GM12872 (cell line): ENCODE measurements around the gene LNPEP.

Source experiments
- TF ChIP-seq, protein P1 (sequence below): IDR thresholded peaks from 3 replicates; pipeline ENCODE4 v1.5.1; 2011; ENCODE audit warnings: low read depth, mild to moderate bottlenecking, low read length, moderate library complexity; ENCODE audit not compliant: insufficient read depth

LNPEP gene

DNA sequence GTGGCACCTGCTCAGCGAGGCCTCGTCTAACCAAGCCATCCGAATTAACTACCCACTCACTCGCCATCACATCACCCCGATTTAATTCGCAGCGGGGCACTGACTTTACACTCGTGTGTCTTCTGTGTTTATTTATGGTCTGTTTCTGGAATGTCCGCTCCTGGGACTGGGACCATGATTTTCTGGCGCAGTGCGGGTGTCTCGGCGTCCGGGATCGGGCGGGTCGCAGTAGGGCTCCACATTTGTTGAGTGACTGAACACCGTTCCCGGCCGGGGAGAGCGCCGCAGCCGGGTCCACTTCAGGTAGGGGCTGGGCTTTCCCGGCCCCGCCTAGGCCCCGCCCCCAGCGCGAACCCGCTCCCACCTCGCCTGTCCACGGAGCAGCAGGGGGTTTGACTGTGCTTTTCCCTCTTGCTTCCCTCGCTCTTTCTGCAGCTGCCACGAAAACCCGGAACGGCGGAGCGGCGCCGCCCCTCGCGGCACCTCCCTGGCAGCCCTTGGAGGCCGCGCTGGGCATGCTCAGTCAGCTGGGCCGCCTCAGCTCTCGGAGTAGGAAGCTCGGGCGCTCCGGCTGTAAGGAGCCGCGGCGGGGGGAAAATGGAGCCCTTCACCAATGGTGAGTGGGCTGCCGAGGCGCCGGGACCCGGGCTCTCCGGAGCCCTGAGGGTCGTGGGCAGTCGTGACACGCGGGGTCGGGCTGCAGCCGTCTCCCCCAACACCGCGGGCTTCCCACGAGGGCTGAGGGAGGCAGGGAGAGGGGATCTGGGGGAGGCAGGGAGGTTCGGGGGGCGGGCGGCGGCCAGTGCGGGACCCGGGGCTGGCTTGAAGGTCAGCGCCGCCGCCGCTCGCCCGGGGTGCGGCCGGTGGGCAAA, at the start of gene LNPEP:
Gene LNPEP, plus strand, starts transcription at position 522 of the 872 bp plus-strand sequence. Its CDS starts 76 bp downstream, at position 598.
- TF ChIP-seq, protein P1, sequence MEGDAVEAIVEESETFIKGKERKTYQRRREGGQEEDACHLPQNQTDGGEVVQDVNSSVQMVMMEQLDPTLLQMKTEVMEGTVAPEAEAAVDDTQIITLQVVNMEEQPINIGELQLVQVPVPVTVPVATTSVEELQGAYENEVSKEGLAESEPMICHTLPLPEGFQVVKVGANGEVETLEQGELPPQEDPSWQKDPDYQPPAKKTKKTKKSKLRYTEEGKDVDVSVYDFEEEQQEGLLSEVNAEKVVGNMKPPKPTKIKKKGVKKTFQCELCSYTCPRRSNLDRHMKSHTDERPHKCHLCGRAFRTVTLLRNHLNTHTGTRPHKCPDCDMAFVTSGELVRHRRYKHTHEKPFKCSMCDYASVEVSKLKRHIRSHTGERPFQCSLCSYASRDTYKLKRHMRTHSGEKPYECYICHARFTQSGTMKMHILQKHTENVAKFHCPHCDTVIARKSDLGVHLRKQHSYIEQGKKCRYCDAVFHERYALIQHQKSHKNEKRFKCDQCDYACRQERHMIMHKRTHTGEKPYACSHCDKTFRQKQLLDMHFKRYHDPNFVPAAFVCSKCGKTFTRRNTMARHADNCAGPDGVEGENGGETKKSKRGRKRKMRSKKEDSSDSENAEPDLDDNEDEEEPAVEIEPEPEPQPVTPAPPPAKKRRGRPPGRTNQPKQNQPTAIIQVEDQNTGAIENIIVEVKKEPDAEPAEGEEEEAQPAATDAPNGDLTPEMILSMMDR = no peak

DNA sequence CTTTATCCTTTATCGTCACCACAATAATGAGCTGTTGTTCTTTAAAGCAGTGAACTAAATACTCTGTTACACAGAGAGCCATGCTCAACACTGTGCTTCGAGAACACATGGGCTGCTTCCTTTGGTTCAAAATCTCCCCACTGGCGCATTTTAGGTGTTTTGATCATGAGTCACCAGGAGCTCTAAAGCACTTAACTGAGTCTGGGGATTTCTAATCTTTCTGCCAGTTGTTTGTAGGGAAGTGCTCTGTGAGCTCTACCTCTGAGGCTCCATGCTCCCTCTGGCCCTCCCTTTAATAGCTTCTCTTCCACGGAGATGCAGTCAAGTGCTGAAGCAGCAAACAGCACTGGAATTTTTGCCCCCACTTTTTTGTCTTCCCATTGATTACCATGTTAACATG, 42.5 kb upstream of the LNPEP start:
- TF ChIP-seq, protein P1 = no peak

DNA sequence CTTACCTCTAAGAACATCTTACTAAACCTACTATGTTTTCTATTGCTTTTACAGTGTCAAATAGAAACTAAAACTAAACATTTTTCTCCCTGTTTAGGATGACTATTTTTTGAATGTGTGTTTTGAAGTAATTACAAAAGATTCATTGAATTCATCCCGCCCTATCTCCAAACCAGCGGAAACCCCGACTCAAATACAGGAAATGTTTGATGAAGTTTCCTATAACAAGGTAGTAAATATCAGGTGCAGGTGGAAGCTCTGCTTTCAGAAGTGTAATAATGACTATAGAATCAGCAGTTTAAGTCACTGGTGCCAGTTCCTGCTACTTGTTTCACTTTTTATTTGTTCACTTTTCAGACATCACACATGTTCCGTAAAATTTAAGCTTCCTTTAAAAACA, 39.6 kb upstream of the LNPEP start:
- TF ChIP-seq, protein P1 = no peak

DNA sequence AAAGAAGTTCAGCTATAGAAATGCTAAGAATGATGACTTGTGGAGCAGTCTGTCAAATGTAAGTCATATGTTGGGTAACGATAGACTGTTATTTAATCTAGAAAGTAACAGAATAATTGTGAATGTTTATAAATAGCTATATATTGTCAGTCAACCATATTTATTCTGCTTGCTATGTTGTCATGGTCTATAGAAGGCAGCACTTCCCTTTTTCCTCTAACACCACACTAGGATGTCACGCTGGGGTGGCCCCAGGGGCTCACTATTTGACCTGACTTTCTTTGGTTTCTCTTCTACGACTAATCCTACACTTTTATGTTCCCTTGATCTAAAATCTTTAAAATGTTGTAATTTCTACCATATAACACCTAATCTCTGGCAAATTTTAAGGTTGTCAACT, 39.1 kb upstream of the LNPEP start:
- TF ChIP-seq, protein P1 = no peak

DNA sequence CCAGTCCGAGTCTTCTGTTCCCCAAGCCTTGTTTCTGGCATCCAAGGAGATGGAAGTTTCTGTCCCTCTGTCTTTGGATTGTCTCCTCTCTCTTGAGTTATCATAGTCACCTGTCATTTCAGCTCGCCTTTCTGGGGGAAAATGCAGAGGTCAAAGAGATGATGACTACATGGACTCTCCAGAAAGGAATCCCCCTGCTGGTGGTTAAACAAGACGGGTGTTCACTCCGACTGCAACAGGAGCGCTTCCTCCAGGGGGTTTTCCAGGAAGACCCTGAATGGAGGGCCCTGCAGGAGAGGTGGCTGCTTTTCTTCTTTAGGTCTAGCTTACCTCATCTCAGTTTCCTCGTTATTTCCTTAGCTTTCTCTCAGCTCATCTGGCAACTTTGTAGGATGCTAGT, 34.5 kb upstream of the LNPEP start:
- TF ChIP-seq, protein P1 = peak; percentile 20; the same call in 1 of the 3 replicates

DNA sequence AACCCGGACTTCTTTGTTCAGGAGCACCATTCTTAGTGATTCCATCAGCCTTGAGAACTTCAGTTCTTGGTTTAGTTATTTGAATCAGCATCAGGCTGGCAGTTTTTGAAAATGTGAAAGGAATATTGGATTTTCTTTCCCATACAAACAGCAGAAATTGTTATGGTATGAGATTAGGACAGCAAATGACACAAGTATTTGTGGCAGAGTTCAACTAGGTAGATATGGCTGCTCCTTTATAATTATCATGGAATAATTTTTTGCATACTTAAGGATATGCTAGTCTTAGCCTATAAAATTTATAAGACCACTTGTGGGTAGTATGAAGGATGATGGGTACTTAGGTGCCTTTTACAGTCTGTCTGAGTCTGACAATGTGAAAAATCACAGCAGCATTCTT, 34.0 kb upstream of the LNPEP start:
- TF ChIP-seq, protein P1 = no peak

DNA sequence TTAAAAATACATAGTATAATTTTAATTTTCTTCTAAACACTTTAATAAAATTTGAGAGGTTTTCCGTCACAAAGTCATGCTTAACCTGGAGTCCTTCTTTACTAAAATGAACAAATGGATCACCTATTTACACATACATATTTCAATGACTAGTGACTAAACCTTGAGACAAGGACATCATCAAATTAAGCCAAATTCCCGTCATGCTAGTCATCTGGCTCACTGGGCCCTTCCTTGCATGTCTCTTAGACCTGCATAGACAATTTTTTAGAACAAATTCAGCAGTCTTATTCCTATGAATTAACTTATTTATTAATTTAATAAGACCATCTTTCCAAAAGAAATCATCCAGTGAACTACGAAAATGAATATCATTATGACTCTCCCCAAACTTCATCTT, 33.0 kb upstream of the LNPEP start:
- TF ChIP-seq, protein P1 = no peak
